ENCODE measurements around the gene MDN1.

The MDN1 gene

GRCh38 chr6:89723046-89723445 is 96.5 kb downstream of the MDN1 start:
- H3K4me3 ChIP-seq (ENCODE audit: low read depth, low read length): no peak overlapping the region
- POLR2A ChIA-PET: no interaction called here
- CTCF ChIA-PET: no interaction called here
- DNase-seq (ENCODE audit: low read depth, low spot score): no peak
- TF ChIP-seq, protein P1, sequence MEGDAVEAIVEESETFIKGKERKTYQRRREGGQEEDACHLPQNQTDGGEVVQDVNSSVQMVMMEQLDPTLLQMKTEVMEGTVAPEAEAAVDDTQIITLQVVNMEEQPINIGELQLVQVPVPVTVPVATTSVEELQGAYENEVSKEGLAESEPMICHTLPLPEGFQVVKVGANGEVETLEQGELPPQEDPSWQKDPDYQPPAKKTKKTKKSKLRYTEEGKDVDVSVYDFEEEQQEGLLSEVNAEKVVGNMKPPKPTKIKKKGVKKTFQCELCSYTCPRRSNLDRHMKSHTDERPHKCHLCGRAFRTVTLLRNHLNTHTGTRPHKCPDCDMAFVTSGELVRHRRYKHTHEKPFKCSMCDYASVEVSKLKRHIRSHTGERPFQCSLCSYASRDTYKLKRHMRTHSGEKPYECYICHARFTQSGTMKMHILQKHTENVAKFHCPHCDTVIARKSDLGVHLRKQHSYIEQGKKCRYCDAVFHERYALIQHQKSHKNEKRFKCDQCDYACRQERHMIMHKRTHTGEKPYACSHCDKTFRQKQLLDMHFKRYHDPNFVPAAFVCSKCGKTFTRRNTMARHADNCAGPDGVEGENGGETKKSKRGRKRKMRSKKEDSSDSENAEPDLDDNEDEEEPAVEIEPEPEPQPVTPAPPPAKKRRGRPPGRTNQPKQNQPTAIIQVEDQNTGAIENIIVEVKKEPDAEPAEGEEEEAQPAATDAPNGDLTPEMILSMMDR (IDR thresholded peaks at IDR 0.05; ENCODE audit: insufficient read depth, low read length, missing control alignments): no peak

DNA sequence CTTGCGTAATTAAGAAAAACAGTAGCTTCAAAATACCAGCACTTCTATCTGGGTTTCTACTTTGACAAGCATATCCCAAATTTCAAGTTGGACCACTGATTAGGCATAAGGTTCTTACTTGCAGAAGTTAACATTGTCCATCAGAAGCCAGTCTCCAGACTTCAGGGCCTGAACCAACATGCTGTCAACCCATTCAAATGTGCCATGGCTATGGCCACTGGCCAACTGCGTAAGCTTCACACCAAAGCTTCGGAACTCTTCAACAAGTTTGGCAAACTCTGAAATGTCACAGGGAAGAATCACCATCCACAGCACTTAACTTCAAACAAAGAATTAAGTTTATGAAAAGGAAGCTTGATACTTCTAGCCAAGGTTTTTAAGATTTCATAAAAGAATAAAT is 103.1 kb downstream of the MDN1 start:
- DNase-seq (ENCODE audit: low read depth, low spot score): no peak
- ChIA-PET CTCF (no interaction called here), POLR2A (no interaction called here)
- H3K4me3 ChIP-seq (ENCODE audit: low read depth, low read length): no peak overlapping the region
- TF ChIP-seq, protein P1 (IDR thresholded peaks at IDR 0.05; ENCODE audit: insufficient read depth, low read length, missing control alignments): no peak

- CTCF ChIA-PET: no interaction called here
- DNase-seq (ENCODE audit: low read depth, low spot score): no peak
- POLR2A ChIA-PET: no interaction called here
- TF ChIP-seq, protein P1 (IDR thresholded peaks at IDR 0.05; ENCODE audit: insufficient read depth, low read length, missing control alignments): no peak
- H3K4me3 ChIP-seq (ENCODE audit: low read depth, low read length): no peak overlapping the region
Observed at GRCh38 chr6:89711801-89712200, 107.8 kb downstream of the MDN1 start.

GRCh38 chr6:89708316-89708715 is 111.3 kb downstream of the MDN1 start:
- TF ChIP-seq, protein P1 (IDR thresholded peaks at IDR 0.05; ENCODE audit: insufficient read depth, low read length, missing control alignments): no peak
- no peak for DNase-seq (ENCODE audit: low read depth, low spot score)
- ChIA-PET CTCF (no interaction called here), POLR2A (no interaction called here)
- H3K4me3 ChIP-seq (ENCODE audit: low read depth, low read length): no peak overlapping the region

GRCh38 chr6:89707766-89708165 is 111.8 kb downstream of the MDN1 start:
- no peak for DNase-seq (ENCODE audit: low read depth, low spot score)
- TF ChIP-seq, protein P1 (IDR thresholded peaks at IDR 0.05; ENCODE audit: insufficient read depth, low read length, missing control alignments): no peak
- ChIA-PET POLR2A (no interaction called here), CTCF (no interaction called here)
- H3K4me3 ChIP-seq (ENCODE audit: low read depth, low read length): no peak overlapping the region

GRCh38 chr6:89706121-89706520 is 113.5 kb downstream of the MDN1 start:
- H3K4me3 ChIP-seq (ENCODE audit: low read depth, low read length): no peak overlapping the region
- DNase-seq (ENCODE audit: low read depth, low spot score): no peak
- ChIA-PET CTCF (no interaction called here), POLR2A (no interaction called here)
- TF ChIP-seq, protein P1 (IDR thresholded peaks at IDR 0.05; ENCODE audit: insufficient read depth, low read length, missing control alignments): no peak
